H1 (cell line): Measurements from ENCODE around the gene MRPL9. TPM values are rescaled to one million over a fixed set of nuclear protein-coding genes. Genes with fewer than 3 reads are reported as not detected.

Source experiments
- CTCF ChIA-PET: fragments of 300-600 bp; sonication (Branson Sonifier 250); formaldehyde crosslinking; loops from one replicate; lab custom pipeline; 2021; ENCODE audit not compliant: partially characterized antibody; lab: Charles Lee
- POLR2A ChIA-PET: fragments of 300-600 bp; sonication (Branson Sonifier 250); formaldehyde crosslinking; loops from one replicate; lab custom pipeline; 2021; ENCODE audit warnings: inconsistent platforms; ENCODE audit not compliant: partially characterized antibody; lab: Charles Lee
- DNase-seq, 2 experiments: peaks; one replicate each; pipeline versions ENCODE4 v3.0.0 to v3.0.0-alpha.2; 2010 to 2022; ENCODE audit warnings: low spot score in 2 of 2, low read depth in 1 of 2, mixed read lengths in 1 of 2
- FAIRE-seq: peaks from 2 replicates; lab custom pipeline; 2011; peaks lifted over from hg19 to GRCh38; lab: Jason Lieb, UNC
- H2AFZ ChIP-seq: 2 replicates; pipeline ENCODE4 v1.8.1; 2012; ENCODE audit warnings: low read length, inconsistent platforms
- H2AK5ac ChIP-seq: 2 replicates; pipeline ENCODE4 v1.6.1; 2013; ENCODE audit warnings: low read depth, low read length
- H2BK120ac ChIP-seq: replicated peaks from 2 replicates; pipeline ENCODE3; 2013; ENCODE audit warnings: low read depth, low read length, inconsistent platforms
- H2BK12ac ChIP-seq: 2 replicates; pipeline ENCODE4 v1.6.1; 2013; ENCODE audit warnings: low read depth, low read length
- H2BK15ac ChIP-seq: 2 replicates; pipeline ENCODE4 v1.6.1; 2013; ENCODE audit warnings: low read length
- H2BK20ac ChIP-seq: 2 replicates; pipeline ENCODE4 v1.6.1; 2013; ENCODE audit warnings: low read length
- H2BK5ac ChIP-seq: 2 replicates; pipeline ENCODE4 v1.6.1; 2013; ENCODE audit warnings: low read depth, low read length
- H3K14ac ChIP-seq: 2 replicates; pipeline ENCODE4 v1.6.1; 2013; ENCODE audit warnings: inconsistent platforms; ENCODE audit not compliant: insufficient read length
- H3K18ac ChIP-seq: 2 replicates; pipeline ENCODE4 v1.6.1; 2013; ENCODE audit warnings: low read length; ENCODE audit errors: extremely low read depth
- H3K23ac ChIP-seq: 2 replicates; pipeline ENCODE4 v1.6.1; 2013; ENCODE audit warnings: inconsistent platforms; ENCODE audit not compliant: insufficient read length
- H3K23me2 ChIP-seq: 2 replicates; pipeline ENCODE4 v1.6.1; 2013; ENCODE audit warnings: low read depth, low read length
- H3K27ac ChIP-seq: 2 replicates; pipeline ENCODE4 v1.6.1; 2011; ENCODE audit warnings: low read depth, low read length, inconsistent platforms
- H3K27me3 ChIP-seq, 4 experiments: replicated peaks in 1 of 4; 1 replicate in 1 of 4; 2 replicates in 3 of 4; pipeline versions ENCODE4 v1.6.1 to v1.8.1; 2011 to 2013; ENCODE audit warnings: low read length in 3 of 4, mild to moderate bottlenecking in 3 of 4, inconsistent platforms in 2 of 4, mixed read lengths in 2 of 4, moderate library complexity in 1 of 4; ENCODE audit not compliant: control insufficient read depth in 3 of 4, insufficient read depth in 3 of 4; ENCODE audit errors: extremely low read depth in 1 of 4
- H3K36me3 ChIP-seq, 4 experiments: 2 replicates each; pipeline versions ENCODE4 v1.6.1 to v1.8.1; 2011 to 2013; ENCODE audit warnings: mild to moderate bottlenecking in 4 of 4, low read length in 3 of 4, moderate library complexity in 2 of 4, control low read depth in 1 of 4, inconsistent platforms in 1 of 4; ENCODE audit not compliant: insufficient read depth in 4 of 4, control insufficient read depth in 2 of 4
- H3K4ac ChIP-seq: replicated peaks from 2 replicates; pipeline ENCODE3; 2013; ENCODE audit warnings: low read length, low read depth, mixed read lengths, inconsistent platforms; ENCODE audit not compliant: insufficient read length
- H3K4me1 ChIP-seq, 4 experiments: replicated peaks in 1 of 4; 1 replicate in 1 of 4; 2 replicates in 3 of 4; pipeline versions ENCODE4 v1.6.1 to v1.8.1; 2011 to 2013; ENCODE audit warnings: low read length in 3 of 4, inconsistent platforms in 2 of 4, mixed read lengths in 1 of 4; ENCODE audit not compliant: insufficient read depth in 4 of 4, control insufficient read depth in 3 of 4
- H3K4me2 ChIP-seq, 2 experiments: 2 replicates each; pipeline versions ENCODE4 v1.6.1 to v1.8.1; 2011 to 2013; ENCODE audit warnings: low read depth in 2 of 2, low read length in 2 of 2, control low read depth in 1 of 2, inconsistent platforms in 1 of 2, mild to moderate bottlenecking in 1 of 2; ENCODE audit not compliant: insufficient read depth in 1 of 2
- H3K4me3 ChIP-seq, 4 experiments: fragments of 200-600, 300-600 bp in 1 of 4; sonication (generic), shearing (Covaris generic), sonication (Bioruptor Twin) in 1 of 4; 2 replicates each; pipeline versions ENCODE4 v1.5.1 to v1.8.1; 2011 to 2016; ENCODE audit warnings: low read length in 4 of 4, low read depth in 3 of 4, control low read depth in 2 of 4, inconsistent platforms in 2 of 4, mild to moderate bottlenecking in 2 of 4, mixed read lengths in 1 of 4, moderate library complexity in 1 of 4; ENCODE audit not compliant: insufficient read depth in 2 of 4; ENCODE audit errors: extremely low read depth in 1 of 4
- H3K56ac ChIP-seq: replicated peaks from 2 replicates; pipeline ENCODE3; 2013; ENCODE audit warnings: low read depth, mild to moderate bottlenecking, mixed read lengths, low read length, inconsistent platforms; ENCODE audit not compliant: insufficient read length
- H3K79me1 ChIP-seq: 2 replicates; pipeline ENCODE4 v1.6.1; 2013; ENCODE audit warnings: low read depth, low read length, control low read depth
- H3K79me2 ChIP-seq, 2 experiments: 2 replicates each; pipeline versions ENCODE4 v1.6.1 to v1.8.1; 2012 to 2013; ENCODE audit warnings: low read length in 2 of 2, mild to moderate bottlenecking in 2 of 2, inconsistent platforms in 1 of 2; ENCODE audit not compliant: insufficient read depth in 2 of 2, control insufficient read depth in 1 of 2
- H3K9ac ChIP-seq, 4 experiments: replicated peaks in 1 of 4; 1 replicate in 1 of 4; 2 replicates in 3 of 4; pipeline versions ENCODE4 v1.6.1 to v1.8.1; 2011 to 2013; ENCODE audit warnings: low read depth in 3 of 4, low read length in 3 of 4, control low read depth in 2 of 4, mild to moderate bottlenecking in 2 of 4, moderate library complexity in 2 of 4, inconsistent platforms in 1 of 4; ENCODE audit errors: extremely low read depth in 1 of 4
- H3K9me3 ChIP-seq, 2 experiments: 2 replicates each; pipeline versions ENCODE4 v1.6.1 to v1.8.1; 2012 to 2013; ENCODE audit warnings: mild to moderate bottlenecking in 2 of 2, moderate library complexity in 2 of 2, control low read depth in 1 of 2, inconsistent platforms in 1 of 2, low read depth in 1 of 2, low read length in 1 of 2, mixed read lengths in 1 of 2; ENCODE audit not compliant: insufficient read depth in 2 of 2
- H4K20me1 ChIP-seq, 2 experiments: replicated peaks in 1 of 2; 2 replicates each; pipeline versions ENCODE3 to v1.8.1; 2011 to 2013; ENCODE audit warnings: inconsistent platforms in 2 of 2, low read length in 2 of 2, mild to moderate bottlenecking in 1 of 2; ENCODE audit not compliant: insufficient read depth in 2 of 2, control insufficient read depth in 1 of 2
- H4K5ac ChIP-seq: 2 replicates; pipeline ENCODE4 v1.6.1; 2013; ENCODE audit warnings: low read length, low read depth, mixed read lengths, inconsistent platforms; ENCODE audit not compliant: insufficient read length
- H4K8ac ChIP-seq: 2 replicates; pipeline ENCODE4 v1.8.0; 2013; ENCODE audit warnings: mild to moderate bottlenecking, moderate library complexity, low read length, inconsistent platforms; ENCODE audit not compliant: insufficient read depth; ENCODE audit errors: extremely low read depth
- H4K91ac ChIP-seq: replicated peaks from 2 replicates; pipeline ENCODE3; 2013; ENCODE audit warnings: low read length, mixed read lengths, inconsistent platforms; ENCODE audit not compliant: insufficient read length
- TEAD4 ChIP-seq: IDR thresholded peaks from 2 replicates; pipeline ENCODE4 v1.6.1; 2012; ENCODE audit warnings: low read depth, low read length, inconsistent platforms, mixed read lengths
- WGBS, 2 experiments: shearing (Covaris generic) in 1 of 2; methylation state at CpG; one replicate each; pipeline versions ENCODE4 v1.1.6 to v1.1.7; 2013 to 2015; ENCODE audit warnings: low lambda C conversion rate in 2 of 2, mixed read lengths in 2 of 2, inconsistent platforms in 1 of 2, low coverage in 1 of 2, missing lambda C conversion rate in 1 of 2; ENCODE audit not compliant: insufficient replicate concordance in 2 of 2, insufficient coverage in 1 of 2, insufficient read length in 1 of 2; ENCODE audit errors: extremely low coverage in 1 of 2, missing lambda C conversion rate in 1 of 2; 5-methylcytosine and 5-hydroxymethylcytosine counted together
- polyA plus RNA-seq, 7 experiments: library from polyadenylated mRNA; depleted of rRNA in 3 of 7; stranded (reverse) in 5 of 7; unstranded in 2 of 7; fragments of >200 nt in 5 of 7; fragments of 200-250 nt in 2 of 7; gene quantifications; 1 replicate in 5 of 7; 2 replicates in 1 of 7; 4 replicates in 1 of 7; pipeline versions ENCODE4 v1.2.1 to v1.2.3, GENCODE V29; 2011 to 2013; ENCODE audit warnings: missing spikeins in 2 of 7, mixed read lengths in 2 of 7
- total RNA-seq: library from RNA; stranded (reverse); fragmentation: NEBNext Ultra II Directional; extraction: Animal tissue kit (Norgen Biotek cat#: 25700); gene quantifications from 2 replicates; pipeline ENCODE4 v1.2.1, GENCODE V29; 2021
- TF ChIP-seq, protein P1 (sequence below), 3 experiments: IDR thresholded peaks; 1 replicate in 2 of 3; 2 replicates in 1 of 3; pipeline versions ENCODE4 v1.5.1 to v1.6.1; 2011; ENCODE audit warnings: low read length in 3 of 3, mild to moderate bottlenecking in 3 of 3, inconsistent platforms in 2 of 3, low read depth in 1 of 3, moderate library complexity in 1 of 3; ENCODE audit not compliant: insufficient read depth in 1 of 3; ENCODE audit errors: control extremely low read depth in 1 of 3

Gene MRPL9
- total and polyA plus RNA-seq, 2 of the 8 experiments (the other 6 are each of a cell fraction or from before 2014, with no cell fraction given) = 74.9 to 113 TPM

DNA sequence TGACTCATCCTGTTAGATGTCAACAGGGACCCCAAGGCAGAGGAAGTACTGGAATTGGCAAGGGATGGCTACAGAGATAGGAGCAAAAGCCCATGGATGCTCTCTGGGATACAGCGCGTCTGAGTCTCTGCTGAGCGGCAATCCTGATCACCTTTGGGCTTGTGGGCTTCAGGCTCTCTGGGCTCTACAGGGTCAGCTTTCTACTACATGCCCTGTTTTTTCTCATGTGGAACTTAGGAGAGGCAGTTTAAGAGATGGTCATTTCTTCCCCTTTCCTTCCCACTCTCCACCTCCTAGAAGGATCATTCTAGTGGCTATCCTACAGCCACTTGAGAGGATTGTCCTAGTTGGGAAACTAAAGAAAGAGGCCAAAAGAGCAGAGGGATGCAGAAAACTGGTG is 40.6 kb upstream of the MRPL9 start:
- Histone ChIP-seq H3K4me1 (no peaks in the 10 kb centered on the region), H2AK5ac (no peak overlapping the region), H2AFZ (no peak overlapping the region), H3K9ac (no peak overlapping the region), H3K9me3 (no peaks in the 10 kb centered on the region), H3K36me3 (no peaks in the 10 kb centered on the region), H2BK20ac (no peak overlapping the region), H4K8ac (no peak overlapping the region), H3K4me3 (no peak overlapping the region), H3K23ac (no peak overlapping the region)
- DNase-seq = no peak
- TF ChIP-seq, protein P1, sequence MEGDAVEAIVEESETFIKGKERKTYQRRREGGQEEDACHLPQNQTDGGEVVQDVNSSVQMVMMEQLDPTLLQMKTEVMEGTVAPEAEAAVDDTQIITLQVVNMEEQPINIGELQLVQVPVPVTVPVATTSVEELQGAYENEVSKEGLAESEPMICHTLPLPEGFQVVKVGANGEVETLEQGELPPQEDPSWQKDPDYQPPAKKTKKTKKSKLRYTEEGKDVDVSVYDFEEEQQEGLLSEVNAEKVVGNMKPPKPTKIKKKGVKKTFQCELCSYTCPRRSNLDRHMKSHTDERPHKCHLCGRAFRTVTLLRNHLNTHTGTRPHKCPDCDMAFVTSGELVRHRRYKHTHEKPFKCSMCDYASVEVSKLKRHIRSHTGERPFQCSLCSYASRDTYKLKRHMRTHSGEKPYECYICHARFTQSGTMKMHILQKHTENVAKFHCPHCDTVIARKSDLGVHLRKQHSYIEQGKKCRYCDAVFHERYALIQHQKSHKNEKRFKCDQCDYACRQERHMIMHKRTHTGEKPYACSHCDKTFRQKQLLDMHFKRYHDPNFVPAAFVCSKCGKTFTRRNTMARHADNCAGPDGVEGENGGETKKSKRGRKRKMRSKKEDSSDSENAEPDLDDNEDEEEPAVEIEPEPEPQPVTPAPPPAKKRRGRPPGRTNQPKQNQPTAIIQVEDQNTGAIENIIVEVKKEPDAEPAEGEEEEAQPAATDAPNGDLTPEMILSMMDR (IDR thresholded peaks at IDR 0.05; ENCODE audit: control extremely low read depth in 1 of 3, insufficient read depth in 1 of 3, low read depth in 1 of 3, low read length in 3 of 3) = no peak
- no peak for TF ChIP-seq TEAD4
- TF ChIP-seq, all 59 proteins: peak for 0
- H3K4ac ChIP-seq = no peak overlapping the region
- ChIA-PET CTCF (interaction anchor here (1.3 to 2.4 kb wide), 4 partner anchors 8 to 32 kb away, joined by 3 to 9 read pairs (median 8); partner anchors contain the start of gene TDRKH), POLR2A (interaction anchor here (0.8 to 3.2 kb wide), 2 partner anchors 36 to 41 kb away, joined by 3 to 9 read pairs; partner anchors contain the start of genes C2CD4D and MRPL9)
- H3K79me2 ChIP-seq = no peaks in the 10 kb centered on the region
- no peak overlapping the region for H3K27ac ChIP-seq
- H3K23me2 ChIP-seq = no peaks in the 10 kb centered on the region
- H2BK15ac ChIP-seq = no peak overlapping the region
- H4K20me1 ChIP-seq = no peaks in the 10 kb centered on the region
- no peak overlapping the region for H2BK120ac ChIP-seq
- peaks cover 0 to 3% (median 1%) of the 10 kb centered on the region in 4 experiments; a peak in 1 of 7 replicates for H3K27me3 ChIP-seq
- H4K91ac ChIP-seq = no peak overlapping the region
- H3K56ac ChIP-seq = no peak overlapping the region
- FAIRE-seq = no peak
- H2BK5ac ChIP-seq = no peak overlapping the region
- H2BK12ac ChIP-seq = 0 out of 2 replicates have a peak overlapping the region, but pooled peaks have one; percentile 9
- H3K4me2 ChIP-seq = no peak overlapping the region
- no peaks in the 10 kb centered on the region for H3K79me1 ChIP-seq
- no peak overlapping the region for H3K14ac ChIP-seq
- 93% methylated on average over 3 of the region's 3 CpGs; no CpG with 5 or more reads in 1 of the 2 experiments for WGBS, 2 experiments
- no peak overlapping the region for H4K5ac ChIP-seq
- H3K18ac ChIP-seq = no peak overlapping the region
